Measurements from ENCODE around the gene EXOC6. TPM values are rescaled to one million over a fixed set of nuclear protein-coding genes. Genes with fewer than 3 reads are reported as not detected.

Gene EXOC6
- total and polyA plus RNA-seq, 10 of the 15 experiments (the other 5 are each of a cell fraction or from before 2014, with no cell fraction given), result 7.6 to 53.8 (median 13.3) TPM

DNA sequence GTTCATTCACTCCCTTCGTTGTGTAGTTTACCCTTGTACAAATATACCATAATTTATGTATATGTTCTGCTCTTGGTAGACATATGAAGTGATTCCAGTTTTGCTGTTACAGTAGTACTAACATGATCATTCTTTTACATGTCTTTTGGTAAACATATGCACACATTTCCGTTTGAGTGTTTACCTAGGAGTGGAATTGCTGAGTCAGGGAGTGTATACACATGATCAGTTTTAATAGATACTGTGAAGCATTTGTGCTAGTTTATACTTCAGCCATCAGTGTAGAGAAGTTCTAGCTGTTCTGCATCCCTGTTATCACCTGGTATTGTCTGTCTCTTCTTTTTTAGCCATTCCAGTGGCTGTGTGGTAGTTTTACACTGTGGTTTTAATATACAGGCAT is 177.8 kb downstream of the EXOC6 start (continued):
- no peak for TF ChIP-seq NKRF (conservative IDR thresholded peaks at IDR 0.05)
- no peak for TF ChIP-seq DPF2 (IDR thresholded peaks at IDR 0.05)
- TF ChIP-seq ETV6 (conservative IDR thresholded peaks at IDR 0.05 in 1 of 2, IDR thresholded peaks at IDR 0.05 in 1 of 2; ENCODE audit: borderline replicate concordance in 1 of 2, low read depth in 1 of 2), result no peak
- no peak for TF ChIP-seq CEBPB (IDR thresholded peaks at IDR 0.05; ENCODE audit: borderline replicate concordance in 1 of 2, low read depth in 2 of 2, low read length in 2 of 2)
- no peak for TF ChIP-seq ASH2L (IDR thresholded peaks at IDR 0.05; ENCODE audit: borderline replicate concordance, low read depth)
- TF ChIP-seq WRNIP1 (IDR thresholded peaks at IDR 0.05; ENCODE audit: borderline replicate concordance, low read depth, low read length), result no peak

- no peaks in the 10 kb centered on the region for H3K4me1 ChIP-seq (ENCODE audit: control insufficient read depth, insufficient read depth, low read length)
- no peaks in the 10 kb centered on the region for H3K79me2 ChIP-seq (ENCODE audit: control insufficient read depth, insufficient read depth, low read length)
- ChIA-PET SMC1A (ENCODE audit: uncharacterized antibody, unreplicated experiment) (no interaction called here), CTCF (no interaction called here), RAD21 (ENCODE audit: unreplicated experiment) (no interaction called here), POLR2A (no interaction called here)
- no peak overlapping the region for H3K9ac ChIP-seq (ENCODE audit: control insufficient read depth, insufficient read depth, low read length)
- in situ Hi-C loops (cut with MboI) (no loop called here), intact Hi-C loops (cut with micrococcal nuclease; ENCODE audit: unreplicated experiment) (no loop called here)
- no peaks in the 10 kb centered on the region for H3K36me3 ChIP-seq (ENCODE audit: control insufficient read depth in 2 of 2, insufficient read depth in 2 of 2, low read length in 1 of 2)
- DNase-seq (ENCODE audit: low read depth, low spot score) (no peak), FAIRE-seq (no peak), ATAC-seq (no peak)
- H3K27me3 ChIP-seq (replicated peaks in 1 of 2; ENCODE audit: control insufficient read depth in 2 of 2, insufficient read depth in 2 of 2, low read length in 1 of 2), result no peaks in the 10 kb centered on the region
- no peak overlapping the region for H3K27ac ChIP-seq (ENCODE audit: control insufficient read depth, insufficient read depth)
- no peaks in the 10 kb centered on the region for H3K9me3 ChIP-seq (replicated peaks; ENCODE audit: control insufficient read depth, insufficient read depth, low read length)
- H2AFZ ChIP-seq (ENCODE audit: control insufficient read depth, low read depth, low read length), result no peak overlapping the region
- TF ChIP-seq, protein P1, sequence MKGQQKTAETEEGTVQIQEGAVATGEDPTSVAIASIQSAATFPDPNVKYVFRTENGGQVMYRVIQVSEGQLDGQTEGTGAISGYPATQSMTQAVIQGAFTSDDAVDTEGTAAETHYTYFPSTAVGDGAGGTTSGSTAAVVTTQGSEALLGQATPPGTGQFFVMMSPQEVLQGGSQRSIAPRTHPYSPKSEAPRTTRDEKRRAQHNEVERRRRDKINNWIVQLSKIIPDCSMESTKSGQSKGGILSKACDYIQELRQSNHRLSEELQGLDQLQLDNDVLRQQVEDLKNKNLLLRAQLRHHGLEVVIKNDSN (IDR thresholded peaks at IDR 0.05; ENCODE audit: borderline replicate concordance, extremely low read length, insufficient read depth, low read depth, low read length), result no peak
- no peak for TF ChIP-seq NFYB (IDR thresholded peaks at IDR 0.05; ENCODE audit: insufficient read depth, low read depth, low read length)
- no peak for TF ChIP-seq POLR2AphosphoS2 (IDR thresholded peaks at IDR 0.05; ENCODE audit: low read depth, low read length)
- no peak for TF ChIP-seq PML (IDR thresholded peaks at IDR 0.05; ENCODE audit: low read length)
- TF ChIP-seq, protein P2, sequence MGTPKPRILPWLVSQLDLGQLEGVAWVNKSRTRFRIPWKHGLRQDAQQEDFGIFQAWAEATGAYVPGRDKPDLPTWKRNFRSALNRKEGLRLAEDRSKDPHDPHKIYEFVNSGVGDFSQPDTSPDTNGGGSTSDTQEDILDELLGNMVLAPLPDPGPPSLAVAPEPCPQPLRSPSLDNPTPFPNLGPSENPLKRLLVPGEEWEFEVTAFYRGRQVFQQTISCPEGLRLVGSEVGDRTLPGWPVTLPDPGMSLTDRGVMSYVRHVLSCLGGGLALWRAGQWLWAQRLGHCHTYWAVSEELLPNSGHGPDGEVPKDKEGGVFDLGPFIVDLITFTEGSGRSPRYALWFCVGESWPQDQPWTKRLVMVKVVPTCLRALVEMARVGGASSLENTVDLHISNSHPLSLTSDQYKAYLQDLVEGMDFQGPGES (IDR thresholded peaks at IDR 0.05), result no peak
- no peak for TF ChIP-seq KLF5 (IDR thresholded peaks at IDR 0.05; ENCODE audit: partially characterized antibody)
- no peak for TF ChIP-seq NFXL1 (IDR thresholded peaks at IDR 0.05; ENCODE audit: borderline replicate concordance)
- TF ChIP-seq BHLHE40 (IDR thresholded peaks at IDR 0.05; ENCODE audit: borderline replicate concordance in 1 of 2, low read depth in 2 of 2, low read length in 1 of 2), result no peak
- no peak for TF ChIP-seq NBN (IDR thresholded peaks at IDR 0.05)
- TF ChIP-seq SMAD5 (IDR thresholded peaks at IDR 0.05; ENCODE audit: low read depth), result no peak
- BruUV-seq (replicated peaks), result no TSS peak
- H4K20me1 ChIP-seq (ENCODE audit: control insufficient read depth, insufficient read depth), result no peaks in the 10 kb centered on the region
- H3K4me3 ChIP-seq, result no peak overlapping the region
- no peak overlapping the region for H3K4me2 ChIP-seq (ENCODE audit: control insufficient read depth, insufficient read depth)
Observed at GRCh38 chr10:93027508-93027907, 179.2 kb downstream of the EXOC6 start.
